ENCODE results near the gene FFAR1. TPM values are rescaled to one million over a fixed set of nuclear protein-coding genes. Genes with fewer than 3 reads are reported as not detected.

The FFAR1 gene
- polyA plus RNA-seq, 1 of the 3 experiments (the other 2 are of a cell fraction): not detected

DNA sequence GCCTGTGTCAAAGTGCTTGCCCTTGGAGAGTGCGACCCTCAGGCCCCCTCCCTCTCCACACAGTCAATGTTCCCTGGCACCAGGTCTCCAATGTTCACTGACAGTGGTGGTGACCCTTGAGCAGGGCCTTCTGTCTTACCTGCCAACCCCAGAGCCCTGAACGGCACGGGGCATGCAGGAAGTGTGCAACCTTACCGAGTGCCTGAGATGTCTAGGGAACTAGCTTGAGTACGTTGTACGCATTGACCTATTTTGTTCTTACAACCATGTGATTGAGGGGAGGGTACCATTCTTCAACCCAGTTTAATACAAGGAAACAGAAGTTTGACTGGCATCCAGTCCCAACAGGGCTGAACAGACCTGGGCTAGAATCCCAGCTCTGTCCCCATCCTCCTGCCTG lies 42.5 kb upstream of the FFAR1 start:
- H3K79me2 ChIP-seq (ENCODE audit: insufficient read depth): no peaks in the 10 kb centered on the region
- no peak for DNase-seq
- WGBS (ENCODE audit: low lambda C conversion rate): 34% methylated on average over 3 of the region's 6 CpGs
- peaks cover 44% of the 10 kb centered on the region for H3K27me3 ChIP-seq (ENCODE audit: insufficient read depth)
- CTCF ChIA-PET: interaction anchor here (1.0 to 1.2 kb wide), 2 partner anchors 15 to 48 kb away, joined by 3 to 4 read pairs; no protein-coding TSS in a partner anchor
- H3K9me3 ChIP-seq: no peaks in the 10 kb centered on the region
- no peaks in the 10 kb centered on the region for H3K36me3 ChIP-seq (replicated peaks in 1 of 2; ENCODE audit: control insufficient read depth in 1 of 2, insufficient read depth in 2 of 2, low read length in 1 of 2)
- H3K27ac ChIP-seq (ENCODE audit: low read depth in 2 of 2, low read length in 1 of 2): no peak overlapping the region
- no peaks in the 10 kb centered on the region for H3F3A ChIP-seq (replicated peaks; ENCODE audit: insufficient read depth)
- no peak overlapping the region for H3K4me2 ChIP-seq
- H4K20me1 ChIP-seq (ENCODE audit: insufficient read depth): no peaks in the 10 kb centered on the region
- H3K9ac ChIP-seq: no peak overlapping the region
- TF ChIP-seq GATA2 (CRISPR knock-in tag; IDR thresholded peaks at IDR 0.05): no peak
- TF ChIP-seq, protein P1, sequence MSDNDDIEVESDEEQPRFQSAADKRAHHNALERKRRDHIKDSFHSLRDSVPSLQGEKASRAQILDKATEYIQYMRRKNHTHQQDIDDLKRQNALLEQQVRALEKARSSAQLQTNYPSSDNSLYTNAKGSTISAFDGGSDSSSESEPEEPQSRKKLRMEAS (IDR thresholded peaks at IDR 0.05; ENCODE audit: low read depth): no peak
- TF ChIP-seq, protein P2, sequence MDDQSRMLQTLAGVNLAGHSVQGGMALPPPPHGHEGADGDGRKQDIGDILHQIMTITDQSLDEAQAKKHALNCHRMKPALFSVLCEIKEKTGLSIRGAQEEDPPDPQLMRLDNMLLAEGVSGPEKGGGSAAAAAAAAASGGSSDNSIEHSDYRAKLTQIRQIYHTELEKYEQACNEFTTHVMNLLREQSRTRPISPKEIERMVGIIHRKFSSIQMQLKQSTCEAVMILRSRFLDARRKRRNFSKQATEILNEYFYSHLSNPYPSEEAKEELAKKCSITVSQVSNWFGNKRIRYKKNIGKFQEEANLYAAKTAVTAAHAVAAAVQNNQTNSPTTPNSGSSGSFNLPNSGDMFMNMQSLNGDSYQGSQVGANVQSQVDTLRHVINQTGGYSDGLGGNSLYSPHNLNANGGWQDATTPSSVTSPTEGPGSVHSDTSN (IDR thresholded peaks at IDR 0.05): no peak
- no peak for TF ChIP-seq GABPA (IDR thresholded peaks at IDR 0.05; ENCODE audit: low read depth)
- TF ChIP-seq, protein P3, sequence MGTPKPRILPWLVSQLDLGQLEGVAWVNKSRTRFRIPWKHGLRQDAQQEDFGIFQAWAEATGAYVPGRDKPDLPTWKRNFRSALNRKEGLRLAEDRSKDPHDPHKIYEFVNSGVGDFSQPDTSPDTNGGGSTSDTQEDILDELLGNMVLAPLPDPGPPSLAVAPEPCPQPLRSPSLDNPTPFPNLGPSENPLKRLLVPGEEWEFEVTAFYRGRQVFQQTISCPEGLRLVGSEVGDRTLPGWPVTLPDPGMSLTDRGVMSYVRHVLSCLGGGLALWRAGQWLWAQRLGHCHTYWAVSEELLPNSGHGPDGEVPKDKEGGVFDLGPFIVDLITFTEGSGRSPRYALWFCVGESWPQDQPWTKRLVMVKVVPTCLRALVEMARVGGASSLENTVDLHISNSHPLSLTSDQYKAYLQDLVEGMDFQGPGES (IDR thresholded peaks at IDR 0.05; ENCODE audit: low read depth, low read length): no peak
- no peak for TF ChIP-seq TAF1 (IDR thresholded peaks at IDR 0.05; ENCODE audit: borderline replicate concordance, low read depth, low read length)
- TF ChIP-seq RCOR1 (IDR thresholded peaks at IDR 0.05; ENCODE audit: low read length): no peak
- TF ChIP-seq YY1 (IDR thresholded peaks at IDR 0.05; ENCODE audit: low read depth): no peak
- no peak for TF ChIP-seq TCF12 (IDR thresholded peaks at IDR 0.05)
- no peak for TF ChIP-seq POLR2AphosphoS5 (IDR thresholded peaks at IDR 0.05; ENCODE audit: low read depth, low read length)
- TF ChIP-seq NRF1 (IDR thresholded peaks at IDR 0.05; ENCODE audit: low read depth, low read length): no peak
- no peak for TF ChIP-seq FOSL2 (IDR thresholded peaks at IDR 0.05; ENCODE audit: borderline replicate concordance, low read depth)
- TF ChIP-seq RXRA (IDR thresholded peaks at IDR 0.05; ENCODE audit: borderline replicate concordance, low read depth): no peak
- TF ChIP-seq MEF2A (IDR thresholded peaks at IDR 0.05; ENCODE audit: borderline replicate concordance, low read depth): no peak
- TF ChIP-seq MXI1 (IDR thresholded peaks at IDR 0.05; ENCODE audit: low read depth, low read length): no peak
- no peak for TF ChIP-seq TEAD4 (IDR thresholded peaks at IDR 0.05; ENCODE audit: borderline replicate concordance, insufficient read depth)
- TF ChIP-seq, protein P4, sequence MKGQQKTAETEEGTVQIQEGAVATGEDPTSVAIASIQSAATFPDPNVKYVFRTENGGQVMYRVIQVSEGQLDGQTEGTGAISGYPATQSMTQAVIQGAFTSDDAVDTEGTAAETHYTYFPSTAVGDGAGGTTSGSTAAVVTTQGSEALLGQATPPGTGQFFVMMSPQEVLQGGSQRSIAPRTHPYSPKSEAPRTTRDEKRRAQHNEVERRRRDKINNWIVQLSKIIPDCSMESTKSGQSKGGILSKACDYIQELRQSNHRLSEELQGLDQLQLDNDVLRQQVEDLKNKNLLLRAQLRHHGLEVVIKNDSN (IDR thresholded peaks at IDR 0.05; ENCODE audit: borderline replicate concordance, low read depth): no peak
- no peak for TF ChIP-seq SIN3A (IDR thresholded peaks at IDR 0.05; ENCODE audit: borderline replicate concordance, low read depth, low read length)
- H3K4me1 ChIP-seq (ENCODE audit: control insufficient read depth in 1 of 2, insufficient read depth in 2 of 2, low read depth in 1 of 2, low read length in 1 of 2): no peaks in the 10 kb centered on the region
- H3K4me3 ChIP-seq (ENCODE audit: low read depth in 2 of 2, low read length in 1 of 2): no peak overlapping the region
- H2AFZ ChIP-seq (ENCODE audit: low read depth): no peak overlapping the region
- POLR2A ChIA-PET: no interaction called here
- H3K9me2 ChIP-seq: no peaks in the 10 kb centered on the region

Measured in SK-N-SH (cell line).